ENCODE results near the gene AK9. TPM values are rescaled to one million over a fixed set of nuclear protein-coding genes. Genes with fewer than 3 reads are reported as not detected.

AK9 gene
- total RNA-seq, 2 donors from 2014 or later = 10.4 to 12.3 TPM

GRCh38 chr6:109662192-109662591, 28.8 kb downstream of the AK9 start:
- Histone ChIP-seq H3K27me3 (no peaks in the 10 kb centered on the region), H3K27ac (no peak overlapping the region), H3K4me1 (no peaks in the 10 kb centered on the region), H3K4me3 (no peak overlapping the region), H3K9me3 (no peaks in the 10 kb centered on the region), H3K36me3 (no peaks in the 10 kb centered on the region)
- TF ChIP-seq CTCF (IDR thresholded peaks at IDR 0.05) = no peak
- DNase-seq (ENCODE audit: low spot score) = no peak

- no peaks in the 10 kb centered on the region for H3K36me3 ChIP-seq
- no peak overlapping the region for H3K27ac ChIP-seq
- DNase-seq (ENCODE audit: low spot score) = no peak
- H3K4me3 ChIP-seq = no peak overlapping the region
- no peak for TF ChIP-seq CTCF (IDR thresholded peaks at IDR 0.05)
- no peaks in the 10 kb centered on the region for H3K27me3 ChIP-seq
- no peaks in the 10 kb centered on the region for H3K9me3 ChIP-seq
- no peaks in the 10 kb centered on the region for H3K4me1 ChIP-seq
Measured at GRCh38 chr6:109660526-109661320, 30.3 kb downstream of the AK9 start.

- Histone ChIP-seq H3K27me3 (no peaks in the 10 kb centered on the region), H3K4me3 (no peak overlapping the region), H3K9me3 (no peaks in the 10 kb centered on the region), H3K36me3 (no peaks in the 10 kb centered on the region), H3K4me1 (no peaks in the 10 kb centered on the region), H3K27ac (no peak overlapping the region)
- no peak for DNase-seq (ENCODE audit: low spot score)
- no peak for TF ChIP-seq CTCF (IDR thresholded peaks at IDR 0.05)
Measured at GRCh38 chr6:109655761-109656262, 35.2 kb downstream of the AK9 start.

GRCh38 chr6:109653264-109653663, 37.7 kb downstream of the AK9 start:
- no peaks in the 10 kb centered on the region for H3K27me3 ChIP-seq
- no peak overlapping the region for H3K4me3 ChIP-seq
- no peaks in the 10 kb centered on the region for H3K4me1 ChIP-seq
- no peak for TF ChIP-seq CTCF (IDR thresholded peaks at IDR 0.05)
- H3K27ac ChIP-seq = no peak overlapping the region
- DNase-seq (ENCODE audit: low spot score) = no peak
- no peaks in the 10 kb centered on the region for H3K36me3 ChIP-seq
- H3K9me3 ChIP-seq = no peaks in the 10 kb centered on the region

- DNase-seq (ENCODE audit: low spot score) = no peak
- no peak overlapping the region for H3K4me3 ChIP-seq
- no peaks in the 10 kb centered on the region for H3K9me3 ChIP-seq
- H3K36me3 ChIP-seq = no peaks in the 10 kb centered on the region
- TF ChIP-seq CTCF (IDR thresholded peaks at IDR 0.05) = no peak
- no peaks in the 10 kb centered on the region for H3K27me3 ChIP-seq
- H3K4me1 ChIP-seq = no peaks in the 10 kb centered on the region
- no peak overlapping the region for H3K27ac ChIP-seq
Measured at GRCh38 chr6:109644131-109644530, 46.9 kb downstream of the AK9 start.

- Histone ChIP-seq H3K36me3 (no peaks in the 10 kb centered on the region), H3K4me3 (no peak overlapping the region), H3K27ac (no peak overlapping the region), H3K9me3 (no peaks in the 10 kb centered on the region), H3K4me1 (no peaks in the 10 kb centered on the region), H3K27me3 (no peaks in the 10 kb centered on the region)
- no peak for DNase-seq (ENCODE audit: low spot score)
- no peak for TF ChIP-seq CTCF (IDR thresholded peaks at IDR 0.05)
Measured at GRCh38 chr6:109632405-109632804, 58.6 kb downstream of the AK9 start.
